ENCODE data around the gene INPP4A. TPM values are rescaled to one million over a fixed set of nuclear protein-coding genes. Genes with fewer than 3 reads are reported as not detected.

The INPP4A gene
- total and polyA plus RNA-seq, 8 donors = 20.6 to 34.2 (median 23.5) TPM

DNA sequence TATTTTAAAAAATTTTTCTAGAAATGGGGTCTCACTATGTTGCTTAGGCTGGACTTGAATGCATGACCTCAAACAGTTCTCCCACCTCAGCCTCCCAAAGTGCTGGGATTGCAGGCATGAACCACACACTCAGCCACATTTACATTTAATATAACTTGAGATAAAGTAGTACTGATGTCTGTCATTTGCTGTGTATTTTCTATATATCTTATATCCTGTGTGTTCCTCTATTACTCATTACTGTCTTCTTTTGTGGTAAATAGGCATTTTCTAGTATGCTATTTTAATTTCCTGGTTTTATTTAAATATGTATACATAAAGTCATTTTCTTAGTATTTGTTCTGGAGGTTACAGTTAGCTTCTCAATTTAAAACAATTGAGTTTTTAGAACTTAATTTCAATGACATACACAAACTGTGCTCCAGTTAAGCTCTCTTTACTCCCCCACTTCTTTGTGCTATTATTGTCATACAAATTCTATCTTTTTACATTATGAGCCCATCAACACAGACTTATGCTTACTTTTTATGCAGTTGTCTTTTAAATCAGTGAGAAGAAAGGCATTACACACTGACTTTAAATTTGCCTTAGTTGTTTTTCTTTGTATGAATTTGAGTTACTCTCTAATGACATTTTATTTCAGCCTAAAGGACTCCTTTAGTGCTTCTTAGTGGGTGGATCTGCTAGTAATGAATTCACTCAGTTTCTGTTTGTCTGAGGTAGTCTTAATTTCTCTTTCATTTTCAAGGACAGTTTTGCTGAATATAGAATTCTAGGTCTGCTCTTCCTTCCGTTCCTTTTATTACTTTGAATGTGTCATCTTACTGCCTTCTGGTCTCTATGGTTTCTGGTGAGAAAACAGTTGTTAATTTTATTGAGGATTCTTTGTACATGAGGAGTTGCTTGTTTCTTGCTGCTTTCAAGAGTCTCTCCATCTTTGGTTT, 6.2 kb upstream of the INPP4A start:
- H3K27me3 ChIP-seq = no peaks in the 10 kb centered on the region
- TF ChIP-seq, protein P1, sequence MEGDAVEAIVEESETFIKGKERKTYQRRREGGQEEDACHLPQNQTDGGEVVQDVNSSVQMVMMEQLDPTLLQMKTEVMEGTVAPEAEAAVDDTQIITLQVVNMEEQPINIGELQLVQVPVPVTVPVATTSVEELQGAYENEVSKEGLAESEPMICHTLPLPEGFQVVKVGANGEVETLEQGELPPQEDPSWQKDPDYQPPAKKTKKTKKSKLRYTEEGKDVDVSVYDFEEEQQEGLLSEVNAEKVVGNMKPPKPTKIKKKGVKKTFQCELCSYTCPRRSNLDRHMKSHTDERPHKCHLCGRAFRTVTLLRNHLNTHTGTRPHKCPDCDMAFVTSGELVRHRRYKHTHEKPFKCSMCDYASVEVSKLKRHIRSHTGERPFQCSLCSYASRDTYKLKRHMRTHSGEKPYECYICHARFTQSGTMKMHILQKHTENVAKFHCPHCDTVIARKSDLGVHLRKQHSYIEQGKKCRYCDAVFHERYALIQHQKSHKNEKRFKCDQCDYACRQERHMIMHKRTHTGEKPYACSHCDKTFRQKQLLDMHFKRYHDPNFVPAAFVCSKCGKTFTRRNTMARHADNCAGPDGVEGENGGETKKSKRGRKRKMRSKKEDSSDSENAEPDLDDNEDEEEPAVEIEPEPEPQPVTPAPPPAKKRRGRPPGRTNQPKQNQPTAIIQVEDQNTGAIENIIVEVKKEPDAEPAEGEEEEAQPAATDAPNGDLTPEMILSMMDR (IDR thresholded peaks at IDR 0.05) = no peak
- ATAC-seq = no peak

DNA sequence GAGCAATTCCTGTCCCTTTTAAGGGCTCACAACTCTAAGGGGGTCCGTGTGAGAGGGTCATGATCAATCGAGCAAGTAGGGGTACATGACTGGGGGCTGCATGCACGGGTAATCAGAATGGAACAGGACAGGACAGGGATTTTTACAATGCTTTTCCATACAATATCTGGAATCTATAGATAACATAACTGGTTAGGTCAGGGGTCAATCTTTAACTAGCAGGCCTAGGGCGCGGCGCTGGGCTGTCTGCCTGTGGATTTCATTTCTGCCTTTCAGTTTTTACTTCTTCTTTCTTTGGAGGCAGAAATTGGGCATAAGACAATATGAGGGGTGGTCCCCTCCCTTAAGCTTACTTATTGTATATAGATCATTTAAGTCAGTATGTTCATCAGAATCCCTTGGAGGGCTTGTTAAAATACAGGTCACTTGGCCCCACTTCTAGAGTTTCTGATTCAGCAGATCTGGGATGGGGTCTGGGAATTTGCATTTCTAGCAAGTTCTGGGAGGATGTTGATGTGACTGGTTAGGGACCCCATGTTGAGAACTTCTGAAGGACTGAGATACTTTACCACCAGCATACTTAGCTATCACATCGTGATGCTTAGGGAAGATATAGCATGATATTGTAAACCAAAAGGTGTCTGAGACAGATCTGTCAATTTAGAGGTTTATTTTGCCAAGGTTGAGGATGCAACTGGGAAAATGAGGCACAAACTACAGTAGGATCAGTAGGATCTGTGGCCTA, 2.8 kb upstream of the INPP4A start:
- Histone ChIP-seq H3K27me3 (no peaks in the 10 kb centered on the region), H3K4me3 (no peak overlapping the region), H3K9me3 (peaks cover 0 to 4% of the 10 kb centered on the region in 2 donors), H3K36me3 (no peaks in the 10 kb centered on the region), H3K27ac (no peak overlapping the region), H3K4me1 (peaks cover 0 to 20% of the 10 kb centered on the region in 2 donors)
- DNase-seq (no peak), ATAC-seq (no peak)
- TF ChIP-seq, protein P1 (IDR thresholded peaks at IDR 0.05) = no peak
- intact Hi-C loops (cut with DNase I) = no loop called here

More for the DNA sequence above, 6.2 kb upstream of the INPP4A start:
- Histone ChIP-seq H3K36me3 (no peaks in the 10 kb centered on the region), H3K9me3 (peaks cover 0 to 22% of the 10 kb centered on the region in 2 donors), H3K27ac (no peak overlapping the region), H3K4me3 (no peak overlapping the region), H3K4me1 (no peaks in the 10 kb centered on the region)
- no peak for DNase-seq
- intact Hi-C loops (cut with DNase I) = no loop called here

DNA sequence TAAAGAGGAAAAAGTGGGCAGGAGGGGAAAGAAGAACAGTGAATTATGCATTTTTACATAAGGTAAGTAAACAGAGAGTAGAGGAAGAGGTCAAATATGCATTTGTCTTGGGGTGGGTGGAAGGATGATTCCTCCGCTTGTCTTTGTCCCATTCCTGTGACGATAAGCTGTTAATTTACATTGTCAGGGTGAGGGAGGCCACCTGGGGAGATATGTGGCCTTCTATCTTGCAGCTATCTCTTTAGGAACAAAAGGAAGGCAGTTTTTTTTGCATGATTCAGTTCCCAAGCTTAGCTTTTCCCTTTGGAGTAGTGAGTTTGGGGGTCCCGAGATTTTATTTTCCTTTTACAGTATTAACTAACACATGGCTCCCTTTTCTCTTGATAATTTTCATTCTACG, 2.2 kb upstream of the INPP4A start:
- ATAC-seq (no peak), DNase-seq (no peak)
- Histone ChIP-seq H3K27me3 (no peaks in the 10 kb centered on the region), H3K4me3 (no peak overlapping the region), H3K4me1 (peaks cover 0 to 26% of the 10 kb centered on the region in 2 donors), H3K9me3 (peaks cover 0 to 4% of the 10 kb centered on the region in 2 donors), H3K27ac (no peak overlapping the region), H3K36me3 (no peaks in the 10 kb centered on the region)
- intact Hi-C loops (cut with DNase I) = no loop called here
- TF ChIP-seq, protein P1 (IDR thresholded peaks at IDR 0.05) = no peak

DNA sequence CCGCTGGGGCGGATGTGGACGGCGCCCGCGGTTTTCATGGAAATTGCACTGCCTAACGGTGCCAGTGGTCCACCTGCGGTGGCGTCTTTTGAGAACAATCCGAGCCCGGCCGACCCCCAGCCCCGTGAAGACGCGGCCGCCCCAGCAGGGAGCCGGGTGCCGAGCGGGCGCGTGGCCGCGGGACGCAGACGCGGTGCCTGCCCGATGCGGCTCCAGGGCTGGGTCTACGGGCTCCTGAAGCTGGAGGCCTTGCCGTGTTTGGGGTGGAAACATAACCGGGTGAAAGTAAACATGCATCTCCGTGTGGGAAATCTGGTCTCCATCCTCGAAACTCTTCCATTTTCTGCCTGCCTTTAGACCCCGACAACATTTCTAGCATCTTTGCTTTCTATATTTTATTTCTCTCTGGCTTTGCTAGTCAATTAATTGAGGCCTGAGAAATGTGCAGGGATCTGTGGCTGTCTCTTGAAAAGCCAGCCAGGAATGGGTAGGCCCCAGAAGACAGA, 572 bp downstream of the INPP4A start:
- H3K4me1 ChIP-seq = peaks cover 0 to 26% of the 10 kb centered on the region in 2 donors
- ATAC-seq = peak; percentile 57
- peak overlapping the region; percentile 59 to 83 for H3K27ac ChIP-seq
- TF ChIP-seq, protein P1 (IDR thresholded peaks at IDR 0.05) = no peak
- H3K9me3 ChIP-seq = no peaks in the 10 kb centered on the region
- H3K4me3 ChIP-seq = peak overlapping the region; percentile 73 to 78
- H3K27me3 ChIP-seq = no peaks in the 10 kb centered on the region
- H3K36me3 ChIP-seq = no peaks in the 10 kb centered on the region
- intact Hi-C loops (cut with DNase I) = no loop called here
- peak in 3 of 4 donors; percentile 39 to 87 (median 39) for DNase-seq

All from left lung (tissue), 10 donors.